Natural killer cell (primary cell): ENCODE results near the gene FKBP6. TPM values are rescaled to one million over a fixed set of nuclear protein-coding genes. Genes with fewer than 3 reads are reported as not detected.
"Not testable (repeated sequence)": the region's sequence is repeated elsewhere in the genome, so short reads cannot be mapped to it uniquely, and the experiment has no call there.

Experiments
- ATAC-seq, 3 donors: fragments of 150-1000 bp in 2 of 3; fragments of 200-7000 bp in 1 of 3; cut with Tn5 transposase; 1 replicate in 1 of 3; 2 replicates in 2 of 3; pipeline ENCODE4 v1.10.0; 2021; ENCODE audit warnings: mild to moderate bottlenecking in 2 of 3, moderate library complexity in 2 of 3
- DNase-seq, 2 donors: peaks; one replicate each; pipeline versions ENCODE4 v3.0.0 to v3.0.0-alpha.2; 2013 to 2021; ENCODE audit warnings: mixed read lengths in 1 of 2
- H3K27ac ChIP-seq: one replicate; pipeline ENCODE4 v1.5.1; 2013; ENCODE audit warnings: mild to moderate bottlenecking, low read length
- H3K27me3 ChIP-seq: one replicate; pipeline ENCODE4 v1.6.1; 2013; ENCODE audit warnings: low read length; ENCODE audit not compliant: control insufficient read depth, insufficient read depth
- H3K36me3 ChIP-seq: one replicate; pipeline ENCODE4 v1.6.1; 2013; ENCODE audit warnings: low read length; ENCODE audit not compliant: control insufficient read depth, insufficient read depth
- H3K4me1 ChIP-seq: one replicate; pipeline ENCODE4 v1.6.1; 2013; ENCODE audit warnings: low read length; ENCODE audit not compliant: control insufficient read depth, insufficient read depth
- H3K4me3 ChIP-seq: one replicate; pipeline ENCODE4 v1.5.1; 2013; ENCODE audit warnings: low read length
- H3K9me3 ChIP-seq: one replicate; pipeline ENCODE4 v1.6.1; 2013; ENCODE audit warnings: low read length; ENCODE audit not compliant: control insufficient read depth, insufficient read depth
- H3K27ac Mint-ChIP-seq, 2 donors: one replicate each; pipeline ENCODE4 v1.8.0; 2022; ENCODE audit warnings: mild to moderate bottlenecking in 2 of 2, mixed read lengths in 2 of 2, moderate library complexity in 1 of 2
- H3K27me3 Mint-ChIP-seq, 2 donors: one replicate each; pipeline ENCODE4 v1.8.0; 2022; ENCODE audit warnings: low read depth in 2 of 2, mixed read lengths in 2 of 2
- H3K36me3 Mint-ChIP-seq: one replicate; pipeline ENCODE4 v1.8.0; 2022; ENCODE audit warnings: mixed read lengths
- H3K4me1 Mint-ChIP-seq, 2 donors: one replicate each; pipeline ENCODE4 v1.8.0; 2022; ENCODE audit warnings: mixed read lengths in 2 of 2
- H3K4me3 Mint-ChIP-seq: one replicate; pipeline ENCODE4 v1.8.0; 2022; ENCODE audit warnings: mild to moderate bottlenecking, moderate library complexity, mixed read lengths
- H3K9me3 Mint-ChIP-seq, 2 donors: one replicate each; pipeline ENCODE4 v1.8.0; 2022; ENCODE audit warnings: mixed read lengths in 2 of 2
- WGBS: methylation state at CpG from one replicate; pipeline ENCODE4 v1.1.7; 2013; ENCODE audit warnings: missing lambda C conversion rate; ENCODE audit not compliant: insufficient coverage; 5-methylcytosine and 5-hydroxymethylcytosine counted together
- intact Hi-C: fragments of 100-400 bp; cut with micrococcal nuclease; formaldehyde crosslinking; loops from one replicate; pipeline ENCODE4 v1.14.2; 2022
- total RNA-seq, 4 donors: library from RNA; stranded (reverse); fragments of 120-200 nt in 1 of 4; gene quantifications; one replicate each; pipeline versions ENCODE4 v1.2.3 to v1.2.4, GENCODE V29; 2013 to 2022
- TF ChIP-seq, protein P1 (sequence below): fragments of 200-600 bp; IDR thresholded peaks from one replicate; pipeline ENCODE4 v1.8.0; 2022; ENCODE audit warnings: antibody characterized with exemption

Gene FKBP6
- total RNA-seq, 3 donors from 2014 or later (not counting 1 experiment from before 2014, with no cell fraction given) = not detected

DNA sequence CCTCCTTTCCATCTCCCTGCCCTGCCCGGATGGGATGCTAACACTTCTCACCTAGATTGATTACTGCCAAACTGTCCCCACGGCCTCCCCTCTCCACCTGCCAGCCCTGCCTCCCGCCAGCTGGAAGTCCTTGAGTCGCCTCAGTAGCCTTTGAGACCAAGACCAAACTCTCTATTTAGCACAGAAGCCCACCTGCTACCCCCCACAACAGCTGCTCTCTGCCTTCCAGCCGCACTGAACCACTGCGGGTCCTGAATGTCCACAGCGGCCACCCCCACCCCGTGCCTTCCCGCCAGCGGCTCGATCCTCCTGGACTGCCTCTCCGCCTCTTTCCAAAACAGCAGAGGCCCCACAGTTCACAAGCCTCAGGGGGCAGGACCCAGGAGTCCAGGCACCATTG is 39.0 kb downstream of the FKBP6 start:
- Histone ChIP-seq H3K9me3 (no peaks in the 10 kb centered on the region), H3K36me3 (no peaks in the 10 kb centered on the region), H3K4me1 (no peaks in the 10 kb centered on the region), H3K27ac (no peak overlapping the region), H3K4me3 (no peak overlapping the region), H3K27me3 (no peaks in the 10 kb centered on the region)
- intact Hi-C loops = no loop called here
- Mint-ChIP-seq H3K9me3 (no peaks in the 10 kb centered on the region), H3K36me3 (no peaks in the 10 kb centered on the region), H3K27ac (no peak overlapping the region), H3K4me1 (no peaks in the 10 kb centered on the region), H3K27me3 (peaks cover 0 to 5% of the 10 kb centered on the region in 2 donors), H3K4me3 (no peak overlapping the region)
- TF ChIP-seq, protein P1, sequence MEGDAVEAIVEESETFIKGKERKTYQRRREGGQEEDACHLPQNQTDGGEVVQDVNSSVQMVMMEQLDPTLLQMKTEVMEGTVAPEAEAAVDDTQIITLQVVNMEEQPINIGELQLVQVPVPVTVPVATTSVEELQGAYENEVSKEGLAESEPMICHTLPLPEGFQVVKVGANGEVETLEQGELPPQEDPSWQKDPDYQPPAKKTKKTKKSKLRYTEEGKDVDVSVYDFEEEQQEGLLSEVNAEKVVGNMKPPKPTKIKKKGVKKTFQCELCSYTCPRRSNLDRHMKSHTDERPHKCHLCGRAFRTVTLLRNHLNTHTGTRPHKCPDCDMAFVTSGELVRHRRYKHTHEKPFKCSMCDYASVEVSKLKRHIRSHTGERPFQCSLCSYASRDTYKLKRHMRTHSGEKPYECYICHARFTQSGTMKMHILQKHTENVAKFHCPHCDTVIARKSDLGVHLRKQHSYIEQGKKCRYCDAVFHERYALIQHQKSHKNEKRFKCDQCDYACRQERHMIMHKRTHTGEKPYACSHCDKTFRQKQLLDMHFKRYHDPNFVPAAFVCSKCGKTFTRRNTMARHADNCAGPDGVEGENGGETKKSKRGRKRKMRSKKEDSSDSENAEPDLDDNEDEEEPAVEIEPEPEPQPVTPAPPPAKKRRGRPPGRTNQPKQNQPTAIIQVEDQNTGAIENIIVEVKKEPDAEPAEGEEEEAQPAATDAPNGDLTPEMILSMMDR = no peak
- DNase-seq = no peak
- 83% methylated on average over 12 of the region's 12 CpGs for WGBS
- no peak for ATAC-seq

GRCh38 chr7:73369009-73369408 is 41.0 kb downstream of the FKBP6 start:
- no peaks in the 10 kb centered on the region for H3K9me3 ChIP-seq
- intact Hi-C loops = no loop called here
- H3K4me1 ChIP-seq = no peaks in the 10 kb centered on the region
- Mint-ChIP-seq H3K27ac (no peak overlapping the region), H3K4me1 (no peaks in the 10 kb centered on the region), H3K36me3 (no peaks in the 10 kb centered on the region), H3K27me3 (peaks cover 0 to 5% of the 10 kb centered on the region in 2 donors), H3K9me3 (no peaks in the 10 kb centered on the region), H3K4me3 (no peak overlapping the region)
- H3K36me3 ChIP-seq = no peaks in the 10 kb centered on the region
- WGBS = 84% methylated on average over 11 of the region's 11 CpGs
- H3K4me3 ChIP-seq = no peak overlapping the region
- DNase-seq = no peak
- H3K27ac ChIP-seq = no peak overlapping the region
- no peaks in the 10 kb centered on the region for H3K27me3 ChIP-seq
- TF ChIP-seq, protein P1 = no peak
- no peak for ATAC-seq

- no peaks in the 10 kb centered on the region for H3K27me3 ChIP-seq
- DNase-seq = no peak
- H3K27ac ChIP-seq = no peak overlapping the region
- no peaks in the 10 kb centered on the region for H3K36me3 ChIP-seq
- Mint-ChIP-seq H3K4me3 (no peak overlapping the region), H3K27ac (no peak overlapping the region), H3K9me3 (no peaks in the 10 kb centered on the region), H3K27me3 (peaks cover 0 to 9% of the 10 kb centered on the region in 2 donors), H3K36me3 (no peaks in the 10 kb centered on the region), H3K4me1 (no peaks in the 10 kb centered on the region)
- 97% methylated on average over 9 of the region's 9 CpGs for WGBS
- intact Hi-C loops = no loop called here
- no peak overlapping the region for H3K4me3 ChIP-seq
- H3K4me1 ChIP-seq = no peaks in the 10 kb centered on the region
- TF ChIP-seq, protein P1 = no peak
- no peak for ATAC-seq
- no peaks in the 10 kb centered on the region for H3K9me3 ChIP-seq
These were observed 41.7 kb downstream of the FKBP6 start for GRCh38 chr7:73369622-73370021.

DNA sequence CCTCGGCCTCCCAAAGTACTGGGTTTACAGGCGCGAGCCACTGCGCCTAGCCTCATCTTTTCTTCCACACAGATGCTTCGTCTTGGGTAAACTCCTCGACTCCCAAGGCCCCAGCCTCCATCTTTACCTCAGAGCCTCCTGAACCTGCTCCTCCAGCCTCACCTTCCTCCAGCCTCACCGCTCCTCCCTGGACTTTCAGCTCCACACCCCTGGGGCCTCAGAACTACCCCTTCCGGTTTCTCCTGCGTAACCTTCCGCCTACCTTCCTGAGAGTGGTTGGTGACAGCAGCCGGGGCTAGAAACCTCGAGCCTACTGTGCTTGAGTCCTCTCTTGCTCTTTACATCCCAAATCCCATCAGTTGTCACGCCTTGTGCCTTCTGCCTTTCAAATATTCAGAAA is 45.8 kb downstream of the FKBP6 start:
- Histone ChIP-seq H3K27me3 (peaks cover 4% of the 10 kb centered on the region), H3K4me3 (no peak overlapping the region), H3K4me1 (no peaks in the 10 kb centered on the region), H3K9me3 (no peaks in the 10 kb centered on the region), H3K27ac (no peak overlapping the region), H3K36me3 (no peaks in the 10 kb centered on the region)
- TF ChIP-seq, protein P1 = no peak
- DNase-seq = no peak
- Mint-ChIP-seq H3K9me3 (no peaks in the 10 kb centered on the region), H3K36me3 (no peaks in the 10 kb centered on the region), H3K4me1 (no peaks in the 10 kb centered on the region), H3K4me3 (no peak overlapping the region), H3K27ac (no peak overlapping the region), H3K27me3 (peaks cover 16 to 17% of the 10 kb centered on the region in 2 donors)
- intact Hi-C loops = no loop called here
- no peak for ATAC-seq
- WGBS = 85% methylated on average over 13 of the region's 13 CpGs

GRCh38 chr7:73376262-73376661 is 48.3 kb downstream of the FKBP6 start:
- H3K27me3 ChIP-seq, H3K4me1 Mint-ChIP-seq, ATAC-seq, H3K9me3 Mint-ChIP-seq, H3K4me3 Mint-ChIP-seq, H3K27ac ChIP-seq, H3K36me3 ChIP-seq, H3K4me1 ChIP-seq, H3K9me3 ChIP-seq, H3K27ac Mint-ChIP-seq, H3K36me3 Mint-ChIP-seq, H3K4me3 ChIP-seq, intact Hi-C loops, DNase-seq: not testable (repeated sequence)
- H3K27me3 Mint-ChIP-seq = peaks cover 20% of the 10 kb centered on the region in 2 donors
- 66% methylated on average over 4 of the region's 4 CpGs for WGBS
